Stomach (tissue), 19 donors: ENCODE measurements around the gene TIMM23. TPM values are rescaled to one million over a fixed set of nuclear protein-coding genes. Genes with fewer than 3 reads are reported as not detected.
"Not testable (repeated sequence)": the region's sequence is repeated elsewhere in the genome, so short reads cannot be mapped to it uniquely, and the experiment has no call there.

ENCODE experiments used
- DNase-seq, 2 donors: peaks; one replicate each; pipeline versions ENCODE4 v3.0.0 to v3.0.0-alpha.2; 2013 to 2019
- H3K27ac ChIP-seq, 5 donors: fragments of 200-600 bp in 4 of 5; sonication (generic) in 4 of 5; one replicate each; pipeline ENCODE4 v1.5.1; 2013 to 2019; ENCODE audit warnings: mild to moderate bottlenecking in 1 of 5, moderate library complexity in 1 of 5
- H3K27me3 ChIP-seq, 3 donors: fragments of 200-600 bp; sonication (generic); one replicate each; pipeline ENCODE4 v1.5.1; 2017 to 2019; ENCODE audit warnings: mixed run types in 1 of 3
- H3K36me3 ChIP-seq, 4 donors: fragments of 200-600 bp; sonication (generic); 1 replicate in 3 of 4; 2 replicates in 1 of 4; pipeline ENCODE4 v1.5.1; 2016 to 2019
- H3K4me1 ChIP-seq, 4 donors: fragments of 200-600 bp; sonication (generic); one replicate each; pipeline ENCODE4 v1.5.1; 2016 to 2019
- H3K4me3 ChIP-seq, 4 donors: fragments of 200-600 bp; sonication (generic) in 3 of 4; one replicate each; pipeline ENCODE4 v1.5.1; 2016 to 2019; ENCODE audit warnings: mild to moderate bottlenecking in 1 of 4
- H3K9me3 ChIP-seq, 4 donors: fragments of 200-600 bp; sonication (generic); one replicate each; pipeline ENCODE4 v1.5.1; 2016 to 2019
- CTCF ChIP-seq, 7 experiments: fragments of 450-650 bp in 4 of 7; fragments of 200-600 bp in 3 of 7; sonication (generic) in 3 of 7; IDR thresholded peaks; one replicate each; pipeline ENCODE4 v1.5.1; 2016 to 2019; ENCODE audit warnings: antibody characterized with exemption in 7 of 7, control low read depth in 2 of 7, mild to moderate bottlenecking in 1 of 7
- POLR2A ChIP-seq, 4 donors: fragments of 450-650 bp; IDR thresholded peaks; one replicate each; pipeline ENCODE4 v1.6.1; 2016; ENCODE audit warnings: antibody characterized with exemption in 4 of 4, control low read depth in 2 of 4, mild to moderate bottlenecking in 1 of 4, moderate library complexity in 1 of 4
- POLR2AphosphoS5 ChIP-seq, 3 donors: sonication (generic); formaldehyde crosslinking; IDR thresholded peaks; one replicate each; pipeline ENCODE4 v1.6.1; 2016; ENCODE audit warnings: antibody characterized with exemption in 3 of 3
- WGBS, 5 donors: extraction: QIAGEN DNeasy Blood & Tissue Kit in 3 of 5; methylation state at CpG; one replicate each; pipeline versions ENCODE4 v1.1.5 to v1.1.7; 2013 to 2018; 5-methylcytosine and 5-hydroxymethylcytosine counted together
- intact Hi-C: fragments of 100-400 bp; cut with DNase I; formaldehyde crosslinking; loops from one replicate; pipeline ENCODE4 v1.15.1; 2023; ENCODE audit warnings: low total_unique reads
- long read RNA-seq, 10 donors: transcript quantifications; one replicate each; lab custom pipeline, GENCODE V29; 2026
- polyA plus RNA-seq, 3 donors: library from polyadenylated mRNA; stranded (reverse); fragments of 200-250 nt; gene quantifications; one replicate each; pipeline ENCODE4 v1.2.3, GENCODE V29; 2013
- total RNA-seq, 5 donors: library from RNA; depleted of rRNA; stranded (reverse); fragments of >200 nt; gene quantifications; one replicate each; pipeline versions ENCODE4 v1.1.0 to v1.2.3, GENCODE V29; 2014 to 2016
- donor health status: healthy with polysubstance abuse.
- donor health status: Bipolar disorder and iron deficiency.
- donor health status: healthy.

The TIMM23 gene
- 100 to 1,000 TPM in 1 of 5 donors, 10 to 100 TPM in 4; 20.5 to 111 (median 59.5) TPM for total RNA-seq
- 10 to 100 TPM; 49.9 to 59.5 (median 54.1) TPM for polyA plus RNA-seq
- long read RNA-seq, donor 1, transcript TIMM23-201 (7 exons, 1,222 nt): major isoform, 7 of 7 reads
- long read RNA-seq, donor 1, partial matches to known transcripts: 0 of 7 reads
- long read RNA-seq, donor 1, other reads (novel, unspliced or antisense): 0 of 7 reads
- long read RNA-seq, donor 2, transcript TIMM23-201 (7 exons, 1,222 nt): major isoform, 13 of 102 reads
- long read RNA-seq, donor 2, partial matches to known transcripts: 70 of 102 reads
- long read RNA-seq, donor 2, other reads (novel, unspliced or antisense): 19 of 102 reads
- long read RNA-seq, donor 3, transcript TIMM23-201 (7 exons, 1,222 nt): major isoform, 11 of 11 reads
- long read RNA-seq, donor 3, partial matches to known transcripts: 0 of 11 reads
- long read RNA-seq, donor 3, other reads (novel, unspliced or antisense): 0 of 11 reads
- long read RNA-seq, donor 4, partial matches to known transcripts: 0 of 1 reads
- long read RNA-seq, donor 4, other reads (novel, unspliced or antisense): 0 of 1 reads
- long read RNA-seq, donor 5, transcript TIMM23-201 (7 exons, 1,222 nt): major isoform, 14 of 14 reads
- long read RNA-seq, donor 5, partial matches to known transcripts: 0 of 14 reads
- long read RNA-seq, donor 5, other reads (novel, unspliced or antisense): 0 of 14 reads
- long read RNA-seq, donor 6, transcript TIMM23-201 (7 exons, 1,222 nt): major isoform, 36 of 41 reads
- long read RNA-seq, donor 6, partial matches to known transcripts: 5 of 41 reads
- long read RNA-seq, donor 6, other reads (novel, unspliced or antisense): 0 of 41 reads
- long read RNA-seq, donor 7, transcript TIMM23-201 (7 exons, 1,222 nt): major isoform, 14 of 14 reads
- long read RNA-seq, donor 7, partial matches to known transcripts: 0 of 14 reads
- long read RNA-seq, donor 7, other reads (novel, unspliced or antisense): 0 of 14 reads
- long read RNA-seq, donor 8, transcript TIMM23-201 (7 exons, 1,222 nt): major isoform, 16 of 81 reads
- long read RNA-seq, donor 8, partial matches to known transcripts: 39 of 81 reads
- long read RNA-seq, donor 8, other reads (novel, unspliced or antisense): 26 of 81 reads
- long read RNA-seq, donor 9, transcript TIMM23-201 (7 exons, 1,222 nt): major isoform, 18 of 27 reads
- long read RNA-seq, donor 9, partial matches to known transcripts: 9 of 27 reads
- long read RNA-seq, donor 9, other reads (novel, unspliced or antisense): 0 of 27 reads
- long read RNA-seq, donor 10, partial matches to known transcripts: 0 of 4 reads
- long read RNA-seq, donor 10, other reads (novel, unspliced or antisense): 0 of 4 reads

- H3K4me3 ChIP-seq: peak within 1 kb of the TSS; percentile 65 to 91 (median 78)
- peak within 1 kb of the TSS; percentile 63 to 83 (median 76) for H3K27ac ChIP-seq
- H3K36me3 ChIP-seq: peaks cover 0 to 12% (median 3%) of the 10 kb centered on the region in 4 donors
- intact Hi-C loops, H3K9me3 ChIP-seq, H3K27me3 ChIP-seq: not testable (repeated sequence)
- 0 to 1% (median 0%) methylated on average over 22 to 60 of the region's 60 CpGs for WGBS, 5 donors
- peak in 1 of 7 experiments; percentile 14 for TF ChIP-seq CTCF (IDR thresholded peaks at IDR 0.05)
- peak; percentile 68 to 90 (median 81) for TF ChIP-seq POLR2AphosphoS5 (IDR thresholded peaks at IDR 0.05)
- TF ChIP-seq POLR2A (IDR thresholded peaks at IDR 0.05): peak in 1 of 4 donors; percentile 12
- peaks cover 6 to 37% (median 28%) of the 10 kb centered on the region in 4 donors for H3K4me1 ChIP-seq
- DNase-seq: peak; percentile 88 to 95
These were observed at the start of gene TIMM23 for GRCh38 chr10:45972106-45972812. TSS of gene TIMM23 (plus strand) at chr10:45972489. CDS start at chr10:45972625, 136 bp downstream.

GRCh38 chr10:45926790-45927189 is 45.5 kb upstream of the TIMM23 start:
- intact Hi-C loops, H3K27me3 ChIP-seq, H3K36me3 ChIP-seq, H3K27ac ChIP-seq, DNase-seq, H3K4me1 ChIP-seq, H3K4me3 ChIP-seq: not testable (repeated sequence)
- 95 to 100% (median 98%) methylated on average over 1 of the region's 1 CpG for WGBS, 5 donors
- peaks cover 0 to 11% (median 2%) of the 10 kb centered on the region in 4 donors for H3K9me3 ChIP-seq

- intact Hi-C loops, DNase-seq, H3K9me3 ChIP-seq, H3K27me3 ChIP-seq, H3K27ac ChIP-seq, H3K4me1 ChIP-seq, H3K4me3 ChIP-seq: not testable (repeated sequence)
- WGBS, 5 donors: 79 to 93% (median 88%) methylated on average over 3 to 4 of the region's 4 CpGs
- peaks cover 0 to 17% (median 12%) of the 10 kb centered on the region in 4 donors for H3K36me3 ChIP-seq
These were observed 41.0 kb upstream of the TIMM23 start for GRCh38 chr10:45931305-45931704.

GRCh38 chr10:45934788-45935187 is 37.5 kb upstream of the TIMM23 start:
- H3K4me3 ChIP-seq, intact Hi-C loops, H3K4me1 ChIP-seq, H3K27me3 ChIP-seq, DNase-seq, H3K27ac ChIP-seq, H3K9me3 ChIP-seq: not testable (repeated sequence)
- H3K36me3 ChIP-seq: peaks cover 0 to 13% (median 11%) of the 10 kb centered on the region in 4 donors
- WGBS, 5 donors: 82 to 98% (median 91%) methylated on average over 3 of the region's 3 CpGs

DNA sequence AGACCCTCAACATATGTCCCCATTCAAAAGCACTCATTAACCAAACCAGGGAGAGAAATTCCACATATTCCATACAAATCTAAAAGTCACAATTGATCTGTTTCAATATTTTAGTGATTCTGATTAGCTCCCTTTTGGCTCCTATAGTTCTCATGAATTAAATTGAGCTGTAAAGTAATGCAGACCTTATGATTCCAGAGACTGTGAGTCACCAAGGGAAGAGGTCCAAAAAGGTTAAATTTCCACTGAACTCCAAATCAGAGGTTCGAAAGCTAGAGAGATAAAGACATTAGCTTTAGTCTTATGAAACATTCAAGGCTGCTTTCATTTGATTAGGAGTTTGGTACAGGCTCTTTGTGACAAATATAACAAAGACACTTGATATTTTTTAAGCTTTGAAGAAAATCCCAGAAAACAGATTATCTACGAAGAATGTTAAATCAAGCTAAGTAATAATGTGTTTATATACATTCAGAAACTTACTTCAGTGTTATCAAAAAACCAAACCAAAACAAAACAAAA is 33.1 kb upstream of the TIMM23 start:
- H3K27ac ChIP-seq, intact Hi-C loops, H3K4me3 ChIP-seq, H3K36me3 ChIP-seq, H3K9me3 ChIP-seq, H3K4me1 ChIP-seq, DNase-seq, H3K27me3 ChIP-seq: not testable (repeated sequence)
- WGBS, 5 donors: 22 to 41% (median 34%) methylated on average over 2 of the region's 2 CpGs

GRCh38 chr10:45941196-45941595 is 31.1 kb upstream of the TIMM23 start:
- DNase-seq, H3K4me1 ChIP-seq, H3K4me3 ChIP-seq, H3K36me3 ChIP-seq, H3K27me3 ChIP-seq, H3K9me3 ChIP-seq, intact Hi-C loops, H3K27ac ChIP-seq: not testable (repeated sequence)
- WGBS, 5 donors: no CpG with 5 or more reads among the region's 1 CpG

GRCh38 chr10:45945476-45945875 is 26.8 kb upstream of the TIMM23 start:
- 81 to 90% (median 86%) methylated on average over 4 of the region's 4 CpGs for WGBS, 5 donors
- H3K9me3 ChIP-seq, DNase-seq, H3K27me3 ChIP-seq, H3K27ac ChIP-seq, intact Hi-C loops, H3K4me3 ChIP-seq, H3K4me1 ChIP-seq: not testable (repeated sequence)
- H3K36me3 ChIP-seq: peaks cover 0 to 23% (median 16%) of the 10 kb centered on the region in 4 donors

- DNase-seq, H3K4me1 ChIP-seq, H3K27me3 ChIP-seq, H3K4me3 ChIP-seq, H3K9me3 ChIP-seq, H3K27ac ChIP-seq, intact Hi-C loops: not testable (repeated sequence)
- H3K36me3 ChIP-seq: peaks cover 0 to 39% (median 20%) of the 10 kb centered on the region in 4 donors
- WGBS, 5 donors: 89 to 96% (median 94%) methylated on average over 1 of the region's 1 CpG
These were observed 24.9 kb upstream of the TIMM23 start for GRCh38 chr10:45947363-45947762.

DNA sequence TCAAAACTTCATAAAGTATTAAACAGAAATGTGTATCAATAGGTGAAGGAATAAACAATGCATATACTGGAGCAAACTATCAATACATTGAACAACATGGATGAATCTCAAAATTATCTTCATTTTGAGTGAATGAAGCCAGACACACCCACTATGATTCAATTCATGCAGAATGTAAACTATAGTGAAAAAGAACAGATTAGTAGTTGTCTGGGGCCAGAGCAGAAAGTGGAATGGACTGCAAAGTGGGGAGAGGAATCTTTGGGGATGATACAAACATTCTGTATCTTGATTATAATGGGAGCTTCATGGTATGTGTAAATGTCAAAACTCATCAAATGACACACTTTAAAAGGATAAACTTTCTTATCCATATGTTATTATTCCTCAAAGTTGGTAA is 23.5 kb upstream of the TIMM23 start:
- H3K36me3 ChIP-seq: peaks cover 5 to 47% (median 26%) of the 10 kb centered on the region in 4 donors
- H3K9me3 ChIP-seq, H3K4me3 ChIP-seq, DNase-seq, H3K4me1 ChIP-seq, H3K27ac ChIP-seq, H3K27me3 ChIP-seq, intact Hi-C loops: not testable (repeated sequence)
